ENCODE measurements around the gene CTSF. TPM values are rescaled to one million over a fixed set of nuclear protein-coding genes. Genes with fewer than 3 reads are reported as not detected.

The CTSF gene
- total and polyA plus RNA-seq, 12 donors = 17.1 to 75.5 (median 48.5) TPM

DNA sequence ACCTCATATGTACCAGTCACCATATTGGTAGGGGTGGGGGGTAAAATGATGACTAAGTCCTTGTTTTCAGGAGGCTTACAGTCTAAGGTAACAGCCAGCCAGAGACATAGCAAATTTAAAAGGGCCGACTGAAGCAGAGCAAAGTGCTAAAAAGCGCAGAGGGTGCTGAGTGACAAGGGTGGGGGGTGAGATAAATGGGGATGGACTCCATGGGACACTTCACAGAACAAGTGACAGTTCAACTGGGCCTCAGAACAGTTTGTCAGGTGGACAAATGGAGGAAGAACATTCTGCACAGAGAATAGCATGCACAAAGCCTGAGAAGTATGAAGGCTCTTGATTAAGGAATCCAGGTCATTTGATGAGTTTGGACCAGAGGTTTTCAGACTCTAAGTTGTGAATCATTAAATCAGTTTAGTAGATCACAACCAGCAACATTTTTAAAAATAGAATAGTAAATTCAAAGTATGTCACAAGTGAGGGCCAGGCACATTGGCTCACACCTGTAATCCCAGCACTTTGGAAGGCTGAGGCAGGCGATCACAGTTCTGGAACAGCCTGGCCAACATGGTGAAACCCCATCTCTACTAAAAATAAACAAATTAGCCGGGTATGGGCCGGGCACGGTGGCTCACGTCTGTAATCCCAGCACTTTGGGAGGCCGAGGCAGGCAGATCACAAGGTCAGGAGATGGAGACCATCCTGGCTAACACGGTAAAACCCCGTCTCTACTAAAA, 43.9 kb downstream of the CTSF start:
- Histone ChIP-seq H3K27me3 (no peaks in the 10 kb centered on the region), H3K4me3 (no peak overlapping the region), H3K27ac (peak overlapping the region in 4 of 10 donors; percentile 31 to 51 (median 37)), H3K9me3 (no peaks in the 10 kb centered on the region), H3K4me1 (peaks cover 0 to 19% (median 0%) of the 10 kb centered on the region in 9 donors), H3K36me3 (peaks cover 0 to 90% (median 18%) of the 10 kb centered on the region in 9 donors)
- ATAC-seq (peak in 4 of 8 donors; percentile 28 to 45 (median 38)), DNase-seq (no peak)
- TF ChIP-seq, protein P1, sequence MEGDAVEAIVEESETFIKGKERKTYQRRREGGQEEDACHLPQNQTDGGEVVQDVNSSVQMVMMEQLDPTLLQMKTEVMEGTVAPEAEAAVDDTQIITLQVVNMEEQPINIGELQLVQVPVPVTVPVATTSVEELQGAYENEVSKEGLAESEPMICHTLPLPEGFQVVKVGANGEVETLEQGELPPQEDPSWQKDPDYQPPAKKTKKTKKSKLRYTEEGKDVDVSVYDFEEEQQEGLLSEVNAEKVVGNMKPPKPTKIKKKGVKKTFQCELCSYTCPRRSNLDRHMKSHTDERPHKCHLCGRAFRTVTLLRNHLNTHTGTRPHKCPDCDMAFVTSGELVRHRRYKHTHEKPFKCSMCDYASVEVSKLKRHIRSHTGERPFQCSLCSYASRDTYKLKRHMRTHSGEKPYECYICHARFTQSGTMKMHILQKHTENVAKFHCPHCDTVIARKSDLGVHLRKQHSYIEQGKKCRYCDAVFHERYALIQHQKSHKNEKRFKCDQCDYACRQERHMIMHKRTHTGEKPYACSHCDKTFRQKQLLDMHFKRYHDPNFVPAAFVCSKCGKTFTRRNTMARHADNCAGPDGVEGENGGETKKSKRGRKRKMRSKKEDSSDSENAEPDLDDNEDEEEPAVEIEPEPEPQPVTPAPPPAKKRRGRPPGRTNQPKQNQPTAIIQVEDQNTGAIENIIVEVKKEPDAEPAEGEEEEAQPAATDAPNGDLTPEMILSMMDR (IDR thresholded peaks at IDR 0.05) = no peak
- WGBS, 2 donors = 56 to 68% methylated on average over 10 of the region's 10 CpGs
- intact Hi-C loops (cut with DNase I) = no loop called here

DNA sequence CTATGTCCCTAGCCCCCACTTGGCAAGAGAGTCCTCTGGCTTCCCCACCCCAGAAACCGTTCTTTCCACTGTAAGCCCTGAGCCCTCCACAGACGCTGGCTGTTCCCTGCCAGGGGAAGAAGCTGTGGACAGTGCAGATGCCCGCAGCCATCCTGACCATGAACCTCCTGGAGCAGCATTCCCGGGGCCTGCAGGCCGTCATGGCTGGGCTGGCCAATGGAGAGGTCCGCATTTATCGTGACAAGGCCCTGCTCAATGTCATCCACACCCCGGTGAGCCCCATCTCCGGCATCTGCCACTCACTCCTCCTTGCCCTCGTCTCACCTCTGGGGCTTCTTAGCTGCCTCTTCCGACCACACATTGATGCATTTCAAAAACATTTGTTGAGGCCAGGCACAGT, 44.8 kb downstream of the CTSF start:
- Histone ChIP-seq H3K4me3 (no peak overlapping the region), H3K9me3 (no peaks in the 10 kb centered on the region), H3K27me3 (no peaks in the 10 kb centered on the region), H3K4me1 (peaks cover 0 to 19% (median 0%) of the 10 kb centered on the region in 9 donors), H3K27ac (peak overlapping the region in 5 of 10 donors; percentile 23 to 69 (median 39)), H3K36me3 (peaks cover 0 to 92% (median 18%) of the 10 kb centered on the region in 9 donors)
- peak; percentile 62 to 96 (median 90) for ATAC-seq
- intact Hi-C loops (cut with DNase I) = no loop called here
- 39 to 56% methylated on average over 11 of the region's 11 CpGs for WGBS, 2 donors
- DNase-seq = peak; percentile 50 to 71
- TF ChIP-seq, protein P1 (IDR thresholded peaks at IDR 0.05) = no peak

Other genes with a start within 250 kb of the CTSF start
- 1 to 10 TPM in 8 of 10 donors, under 1 TPM in 2; 0.81 to 5.3 (median 1.6) TPM for gene RIN1, start 232.2 kb downstream of the CTSF start, total RNA-seq
- 10 to 100 TPM in 1 of 2 donors, 1 to 10 TPM in 1; 3.9 to 10.8 TPM for gene RIN1, start 232.2 kb downstream of the CTSF start, polyA plus RNA-seq
- gene BRMS1, start 223.5 kb downstream of the CTSF start, total RNA-seq = 10 to 100 TPM; 10.6 to 17.6 (median 12.9) TPM
- 10 to 100 TPM; 25.2 to 73.9 TPM for gene BRMS1, start 223.5 kb downstream of the CTSF start, polyA plus RNA-seq
- 10 to 100 TPM; 36.5 to 69.6 (median 48.1) TPM for gene B4GAT1, start 221.0 kb downstream of the CTSF start, total RNA-seq
- 10 to 100 TPM; 22.3 to 45.4 TPM for gene B4GAT1, start 221.0 kb downstream of the CTSF start, polyA plus RNA-seq
- gene SLC29A2, start 196.8 kb downstream of the CTSF start, total RNA-seq = 10 to 100 TPM in 3 of 10 donors, 1 to 10 TPM in 7; 7.8 to 28.0 (median 9.5) TPM
- gene SLC29A2, start 196.8 kb downstream of the CTSF start, polyA plus RNA-seq = 10 to 100 TPM; 25.9 to 50.6 TPM
- gene NPAS4, start 147.6 kb downstream of the CTSF start, total RNA-seq = not detected
- gene NPAS4, start 147.6 kb downstream of the CTSF start, polyA plus RNA-seq = under 1 TPM in 1 of 2 donors, not detected in 1; 0.04 TPM
- gene MRPL11, start 129.8 kb downstream of the CTSF start, total RNA-seq = 10 to 100 TPM; 37.2 to 57.2 (median 48.2) TPM
- gene MRPL11, start 129.8 kb downstream of the CTSF start, polyA plus RNA-seq = 10 to 100 TPM; 33.3 to 51.0 TPM
- gene PELI3, start 101.7 kb downstream of the CTSF start, total RNA-seq = 10 to 100 TPM in 1 of 10 donors, 1 to 10 TPM in 9; 5.3 to 10.9 (median 6.5) TPM
- gene PELI3, start 101.7 kb downstream of the CTSF start, polyA plus RNA-seq = 1 to 10 TPM; 3.5 to 7.2 TPM
- 10 to 100 TPM in 8 of 10 donors, 1 to 10 TPM in 2; 8.8 to 25.2 (median 14.7) TPM for gene DPP3, start 88.2 kb downstream of the CTSF start, total RNA-seq
- gene DPP3, start 88.2 kb downstream of the CTSF start, polyA plus RNA-seq = 10 to 100 TPM in 1 of 2 donors, 1 to 10 TPM in 1; 6.2 to 28.9 TPM
- gene BBS1, start 58.0 kb downstream of the CTSF start, total RNA-seq = 10 to 100 TPM; 14.5 to 23.9 (median 18.1) TPM
- gene BBS1, start 58.0 kb downstream of the CTSF start, polyA plus RNA-seq = 10 to 100 TPM in 1 of 2 donors, 1 to 10 TPM in 1; 9.6 to 14.7 TPM
- gene ZDHHC24, start 22.6 kb downstream of the CTSF start, total RNA-seq = 1 to 10 TPM; 4.6 to 8.4 (median 5.4) TPM
- 1 to 10 TPM; 6.3 to 7.7 TPM for gene ZDHHC24, start 22.6 kb downstream of the CTSF start, polyA plus RNA-seq
- under 1 TPM in 1 of 10 donors, not detected in 9; 0.24 TPM for gene ACTN3, start 21.7 kb downstream of the CTSF start, total RNA-seq
- gene ACTN3, start 21.7 kb downstream of the CTSF start, polyA plus RNA-seq = under 1 TPM in 1 of 2 donors, not detected in 1; 0.03 TPM
- gene CCDC87, start 24.5 kb upstream of the CTSF start, total RNA-seq = under 1 TPM; 0.17 to 0.66 (median 0.37) TPM
- gene CCDC87, start 24.5 kb upstream of the CTSF start, polyA plus RNA-seq = under 1 TPM; 0.14 to 0.22 TPM
- 10 to 100 TPM; 15.9 to 29.3 (median 20.2) TPM for gene CCS, start 24.6 kb upstream of the CTSF start, total RNA-seq
- gene CCS, start 24.6 kb upstream of the CTSF start, polyA plus RNA-seq = 10 to 100 TPM; 27.7 to 73.6 TPM
- gene RBM14, start 48.0 kb upstream of the CTSF start, total RNA-seq = 10 to 100 TPM; 22.4 to 34.3 (median 28.3) TPM
- 10 to 100 TPM; 16.2 to 49.7 TPM for gene RBM14, start 48.0 kb upstream of the CTSF start, polyA plus RNA-seq
- gene RBM4, start 70.1 kb upstream of the CTSF start, total RNA-seq = 10 to 100 TPM; 49.3 to 77.0 (median 55.3) TPM
- 10 to 100 TPM; 37.9 to 60.5 TPM for gene RBM4, start 70.1 kb upstream of the CTSF start, polyA plus RNA-seq
- gene RBM4B, start 109.3 kb upstream of the CTSF start, total RNA-seq = 10 to 100 TPM in 4 of 10 donors, 1 to 10 TPM in 6; 5.7 to 12.6 (median 9.2) TPM
- gene RBM4B, start 109.3 kb upstream of the CTSF start, polyA plus RNA-seq = 1 to 10 TPM; 8.2 to 9.0 TPM
- 1 to 10 TPM in 6 of 10 donors, under 1 TPM in 4; 0.23 to 2.3 (median 1.3) TPM for gene SPTBN2, start 160.6 kb upstream of the CTSF start, total RNA-seq
- under 1 TPM; 0.88 to 0.90 TPM for gene SPTBN2, start 160.6 kb upstream of the CTSF start, polyA plus RNA-seq

All from heart right ventricle (tissue), 16 donors.